Stimulated activated CD8-positive, alpha-beta memory T cell treated with anti-CD3 and anti-CD28 coated beads, Interleukin-15, amount 100 ng/mL, for 24 hours (primary cell): ENCODE data around the gene RHAG.

Source experiments
- DNase-seq: peaks from one replicate; pipeline ENCODE4 v3.0.0-alpha.2; 2020; ENCODE audit warnings: low read depth

RHAG gene

DNA sequence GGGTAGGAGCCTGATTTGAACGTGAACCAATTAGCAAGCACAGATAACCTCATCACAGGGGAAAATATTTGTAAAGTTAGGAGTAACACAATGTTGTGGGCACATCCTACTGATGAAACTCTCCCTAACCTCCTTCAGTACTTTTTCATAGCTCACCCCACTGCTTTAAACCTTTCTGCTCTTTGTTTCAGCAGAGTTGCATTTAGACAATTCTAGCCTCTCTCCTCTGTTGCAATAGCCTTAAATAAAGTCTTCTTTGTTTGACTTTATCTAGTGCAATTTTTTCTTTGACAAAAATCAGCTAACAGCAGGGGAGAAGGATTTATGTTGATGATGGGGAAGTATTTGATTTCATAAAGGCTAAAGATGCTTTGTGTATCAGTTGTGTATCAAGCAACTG lies 72.1 kb downstream of the RHAG start:
- DNase-seq, result no peak

DNA sequence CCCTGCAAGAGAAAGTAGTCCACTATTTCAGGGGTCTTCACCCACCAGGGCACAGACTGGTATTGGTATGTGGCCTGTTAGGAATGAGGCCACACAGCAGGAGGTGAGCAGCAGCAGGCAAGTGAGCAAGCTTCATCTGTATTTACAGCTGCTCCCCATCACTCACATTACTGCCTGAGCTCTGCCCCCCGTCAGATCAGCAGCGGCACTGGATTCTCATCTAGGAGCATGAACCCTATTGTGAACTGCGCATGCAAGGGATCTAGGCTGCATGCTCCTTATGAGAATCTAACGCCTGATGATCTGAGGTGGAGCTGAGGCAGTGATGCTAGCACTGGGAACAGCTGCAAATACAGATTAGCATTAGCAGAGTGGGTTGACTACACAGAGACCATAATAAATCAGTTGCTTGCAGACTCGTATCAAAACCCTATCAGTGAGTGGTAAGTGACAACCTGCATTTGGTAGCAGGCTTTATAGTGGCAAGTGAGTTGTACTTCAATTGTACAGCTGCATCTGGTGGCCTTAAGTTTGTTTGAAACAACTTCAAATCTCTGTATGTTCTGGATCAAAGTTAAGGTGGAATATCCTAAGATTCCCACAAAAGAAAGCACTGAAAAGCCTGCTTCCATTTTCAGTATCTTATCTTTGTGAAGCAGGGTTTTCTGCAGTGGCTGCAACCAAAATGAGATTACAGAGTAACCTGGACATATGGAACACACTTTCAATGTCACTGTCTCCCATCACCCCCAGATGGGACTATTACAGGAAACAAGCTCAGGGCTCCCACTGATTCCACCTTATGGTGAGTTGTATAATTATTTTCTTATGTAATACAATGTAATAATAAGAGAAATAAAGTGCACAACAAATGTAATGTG lies 73.4 kb downstream of the RHAG start:
- no peak for DNase-seq

DNA sequence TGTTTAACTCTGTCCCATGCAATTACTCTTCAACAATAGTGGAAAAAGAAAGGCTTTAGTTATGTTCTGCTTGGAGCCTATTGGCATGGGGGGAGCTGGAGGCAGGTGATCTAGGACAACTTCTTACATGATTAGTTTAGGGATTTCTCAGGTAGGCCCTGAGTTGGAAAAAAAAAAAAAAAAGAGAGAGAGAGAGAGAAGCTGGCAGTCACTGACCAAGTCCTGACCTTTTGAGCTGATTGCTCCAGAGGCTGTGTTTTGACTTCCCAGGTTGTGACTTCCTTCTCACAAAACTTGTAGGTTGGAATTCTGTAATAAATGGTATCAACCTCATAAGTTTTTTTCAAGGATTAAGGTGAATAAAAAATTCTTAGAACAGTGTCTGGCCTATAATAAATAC lies 78.4 kb downstream of the RHAG start:
- DNase-seq, result no peak

DNA sequence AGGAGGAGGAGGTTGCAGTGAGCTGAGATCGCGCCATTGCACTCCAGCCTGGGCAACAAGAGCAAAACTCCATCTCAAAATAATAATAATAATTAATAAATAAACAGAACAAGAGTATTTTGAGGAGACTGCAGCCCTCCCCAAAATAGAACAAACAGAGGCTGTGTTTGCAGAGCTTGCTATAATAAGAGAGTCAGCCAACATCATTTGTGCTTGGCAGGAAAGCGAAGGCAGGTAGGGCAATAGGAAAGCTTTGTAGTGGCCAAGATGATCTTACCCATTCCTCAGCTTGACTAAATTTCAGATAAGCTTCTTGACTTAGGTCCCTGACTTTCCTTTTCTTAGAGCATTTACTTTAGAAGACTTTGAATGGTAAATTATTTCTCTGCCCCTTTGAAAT lies 79.5 kb downstream of the RHAG start:
- no peak for DNase-seq

DNA sequence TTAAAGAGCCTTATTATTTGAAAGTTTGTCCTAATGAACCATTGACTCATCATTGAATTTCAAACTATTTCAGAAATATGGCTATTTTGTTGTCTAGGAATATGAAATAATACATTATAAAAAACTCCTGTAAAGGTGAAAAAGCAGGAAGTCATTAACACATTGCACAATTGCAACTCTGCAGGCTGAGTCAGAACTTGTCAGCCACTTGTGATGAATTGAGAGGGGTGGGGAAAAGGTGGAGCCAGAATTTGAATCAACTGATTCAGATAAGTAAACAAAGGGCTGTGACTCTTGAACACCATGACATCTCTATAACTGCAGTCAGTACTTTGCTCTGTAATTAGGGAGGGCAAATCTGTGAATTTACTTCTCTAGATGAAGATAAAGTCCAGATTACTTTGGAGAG lies 80.2 kb downstream of the RHAG start:
- no peak for DNase-seq

DNA sequence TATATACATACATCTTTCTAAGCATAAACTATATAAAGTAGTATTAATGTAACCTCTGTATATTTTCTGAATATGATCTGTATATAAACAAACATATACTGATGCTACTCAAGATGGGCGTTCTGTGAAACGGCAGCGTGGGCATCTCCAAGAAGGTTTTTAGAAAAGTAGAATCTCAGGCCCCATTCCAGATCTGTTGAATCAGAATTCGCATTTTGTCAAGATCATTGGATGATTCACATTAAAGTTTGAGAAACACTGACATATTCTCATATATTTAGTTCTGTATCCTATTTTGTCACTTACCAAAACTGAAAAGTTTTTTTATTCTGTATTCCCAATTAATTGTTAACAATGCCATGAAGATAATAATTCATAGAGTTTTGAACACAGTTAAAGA lies 80.7 kb downstream of the RHAG start:
- no peak for DNase-seq
